G401.6 (cell line): ENCODE measurements around the gene SGO2.
"Not testable (repeated sequence)": the region's sequence is repeated elsewhere in the genome, so short reads cannot be mapped to it uniquely, and the experiment has no call there.

Source experiments
- FAIRE-seq: peaks from 2 replicates; lab custom pipeline; 2012; peaks lifted over from hg19 to GRCh38; lab: Jason Lieb, UNC

SGO2 gene

GRCh38 chr2:200523158-200523557, 2.8 kb upstream of the SGO2 start:
- no peak for FAIRE-seq

GRCh38 chr2:200523604-200524003, 2.4 kb upstream of the SGO2 start:
- no peak for FAIRE-seq

GRCh38 chr2:200525066-200525465, 941 bp upstream of the SGO2 start:
- FAIRE-seq = no peak

GRCh38 chr2:200525551-200525881, 491 bp upstream of the SGO2 start:
- FAIRE-seq = no peak

- FAIRE-seq = no peak
Observed at GRCh38 chr2:200528228-200528627, 2.2 kb downstream of the SGO2 start.

GRCh38 chr2:200533754-200534153, 7.7 kb downstream of the SGO2 start:
- no peak for FAIRE-seq

- FAIRE-seq = no peak
Observed at GRCh38 chr2:200534572-200534971, 8.6 kb downstream of the SGO2 start.

GRCh38 chr2:200538139-200538538, 12.1 kb downstream of the SGO2 start:
- no peak for FAIRE-seq

GRCh38 chr2:200540793-200541192, 14.8 kb downstream of the SGO2 start:
- no peak for FAIRE-seq

- not testable (repeated sequence) for FAIRE-seq
Observed at GRCh38 chr2:200566596-200566995, 40.6 kb downstream of the SGO2 start.

GRCh38 chr2:200567932-200568331, 41.9 kb downstream of the SGO2 start:
- FAIRE-seq = no peak

GRCh38 chr2:200575957-200576356, 50.0 kb downstream of the SGO2 start:
- FAIRE-seq = peak; percentile 93

GRCh38 chr2:200577027-200577426, 51.0 kb downstream of the SGO2 start:
- FAIRE-seq = no peak

GRCh38 chr2:200578778-200579177, 52.8 kb downstream of the SGO2 start:
- no peak for FAIRE-seq

GRCh38 chr2:200584639-200585038, 58.6 kb downstream of the SGO2 start:
- no peak for FAIRE-seq

- FAIRE-seq = no peak
Observed at GRCh38 chr2:200585340-200585729, 59.3 kb downstream of the SGO2 start.

- no peak for FAIRE-seq
Observed at GRCh38 chr2:200585730-200586643, 60.0 kb downstream of the SGO2 start, which contains the start of gene AOX1. Gene AOX1, plus strand, starts transcription at chr2:200586014. Its CDS starts 95 bp downstream, at chr2:200586109.

- FAIRE-seq = no peak
Observed at GRCh38 chr2:200586644-200586975, 60.6 kb downstream of the SGO2 start.

- no peak for FAIRE-seq
Observed at GRCh38 chr2:200587007-200587616, 61.1 kb downstream of the SGO2 start.

- no peak for FAIRE-seq
Observed at GRCh38 chr2:200588076-200588678, 62.2 kb downstream of the SGO2 start.

GRCh38 chr2:200590090-200590489, 64.1 kb downstream of the SGO2 start:
- no peak for FAIRE-seq

- no peak for FAIRE-seq
Observed at GRCh38 chr2:200591308-200591707, 65.3 kb downstream of the SGO2 start.

- no peak for FAIRE-seq
Observed at GRCh38 chr2:200592406-200593075, 66.5 kb downstream of the SGO2 start.
